K562 (cell line): ENCODE measurements around the gene SIDT1. TPM values are rescaled to one million over a fixed set of nuclear protein-coding genes. Genes with fewer than 3 reads are reported as not detected.

ENCODE experiments used
- ATAC-seq: fragments of 200-7000 bp; cut with Tn5 transposase; 3 replicates; pipeline ENCODE4 v1.9.1; 2020; ENCODE audit warnings: moderate library complexity
- BruUV-seq: library from RNA; stranded (reverse); fragments of 400-500 nt; replicated peaks from 2 replicates; lab custom pipeline; 2021; lab: Mats Ljungman, UMichigan
- CTCF ChIA-PET: fragments of 300-600 bp; formaldehyde crosslinking; extraction: SDS; loops from one replicate; lab custom pipeline; 2021; ENCODE audit warnings: low intra/inter-chr PET ratio; lab: Yijun Ruan, JAX
- POLR2A ChIA-PET: fragments of 300-600, 350-650 bp; sonication (Branson Sonifier 250); formaldehyde crosslinking; extraction: SDS; loops from one replicate; lab custom pipeline; 2021; ENCODE audit warnings: antibody characterized with exemption, inconsistent platforms; lab: Yijun Ruan, JAX
- DNase-seq, 4 experiments: peaks; one replicate each; pipeline versions ENCODE4 v3.0.0 to v3.0.0-alpha.2; 2011 to 2018; ENCODE audit warnings: low spot score in 3 of 4, mixed read lengths in 3 of 4; ENCODE audit errors: extremely low read depth in 1 of 4
- FAIRE-seq: peaks from 2 replicates; lab custom pipeline; 2011; peaks lifted over from hg19 to GRCh38; lab: Jason Lieb, UNC
- H2AFZ ChIP-seq: 2 replicates; pipeline ENCODE4 v1.6.0; 2011; ENCODE audit warnings: low read depth, low read length, control low read depth, inconsistent platforms
- H3K27ac ChIP-seq: fragments of 200-600 bp; 3 replicates; pipeline ENCODE4 v1.8.0; 2011; ENCODE audit warnings: low read depth, mild to moderate bottlenecking, control low read depth, inconsistent platforms, low read length, moderate library complexity, mixed read lengths; ENCODE audit errors: extremely low read depth
- H3K27me3 ChIP-seq, 2 experiments: fragments of 300-600 bp in 1 of 2; 2 replicates in 1 of 2; 3 replicates in 1 of 2; pipeline versions ENCODE4 v1.6.0 to v1.8.0; 2011; ENCODE audit warnings: inconsistent platforms in 2 of 2, low read length in 2 of 2, mild to moderate bottlenecking in 1 of 2, mixed read lengths in 1 of 2, moderate library complexity in 1 of 2; ENCODE audit not compliant: control insufficient read depth in 2 of 2, insufficient read depth in 2 of 2
- H3K36me3 ChIP-seq: fragments of 300-600 bp; 3 replicates; pipeline ENCODE4 v1.8.0; 2011; ENCODE audit warnings: mild to moderate bottlenecking, low read length, inconsistent platforms; ENCODE audit not compliant: control insufficient read depth, insufficient read depth
- H3K4me1 ChIP-seq, 2 experiments: fragments of 200-600 bp in 1 of 2; replicated peaks in 1 of 2; 2 replicates in 1 of 2; 3 replicates in 1 of 2; pipeline versions ENCODE4 v1.5.1 to v1.8.0; 2011; ENCODE audit warnings: inconsistent platforms in 2 of 2, low read length in 2 of 2, mild to moderate bottlenecking in 1 of 2, mixed read lengths in 1 of 2, moderate library complexity in 1 of 2; ENCODE audit not compliant: control insufficient read depth in 2 of 2, insufficient read depth in 2 of 2
- H3K4me2 ChIP-seq: 2 replicates; pipeline ENCODE4 v1.6.1; 2011; ENCODE audit warnings: low read length, control low read depth, inconsistent platforms, mixed read lengths; ENCODE audit not compliant: insufficient read depth
- H3K4me3 ChIP-seq: fragments of 200-600 bp; sonication (generic), shearing (Covaris generic); 2 replicates; pipeline ENCODE4 v1.5.1; 2016; ENCODE audit warnings: control low read depth, inconsistent platforms
- H3K79me2 ChIP-seq: fragments of 200-600 bp; 3 replicates; pipeline ENCODE4 v1.8.0; 2011; ENCODE audit warnings: low read length, inconsistent platforms; ENCODE audit not compliant: control insufficient read depth, insufficient read depth
- H3K9ac ChIP-seq, 2 experiments: 2 replicates each; pipeline versions ENCODE4 v1.6.0 to v1.6.1; 2011; ENCODE audit warnings: low read depth in 2 of 2, low read length in 2 of 2, control low read depth in 1 of 2, inconsistent platforms in 1 of 2, mild to moderate bottlenecking in 1 of 2, mixed read lengths in 1 of 2; ENCODE audit not compliant: insufficient read depth in 1 of 2
- H3K9me1 ChIP-seq: one replicate; pipeline ENCODE4 v1.6.0; 2011; ENCODE audit warnings: inconsistent platforms, mild to moderate bottlenecking, low read length, moderate library complexity; ENCODE audit not compliant: control insufficient read depth, insufficient read depth
- H3K9me3 ChIP-seq: replicated peaks from 2 replicates; pipeline ENCODE4 v1.5.1; 2011; ENCODE audit warnings: low read depth, low read length, inconsistent platforms; ENCODE audit not compliant: control insufficient read depth, insufficient read depth
- H4K20me1 ChIP-seq: replicated peaks from 2 replicates; pipeline ENCODE4 v1.6.1; 2011; ENCODE audit warnings: low read length, inconsistent platforms, mixed read lengths; ENCODE audit not compliant: control insufficient read depth, insufficient read depth
- C11orf30 ChIP-seq: fragments of 450-650 bp; IDR thresholded peaks from 2 replicates; pipeline ENCODE4 v1.6.1; 2016; ENCODE audit warnings: low read depth, mild to moderate bottlenecking
- GTF2B ChIP-seq: IDR thresholded peaks from 2 replicates; pipeline ENCODE4 v1.6.1; 2011; ENCODE audit not compliant: insufficient read length; ENCODE audit errors: extremely low read depth
- MAFF ChIP-seq: IDR thresholded peaks from 2 replicates; pipeline ENCODE4 v1.6.1; 2012; ENCODE audit warnings: low read length, improper control_type of control experiment
- MAFG ChIP-seq: fragments of 450-650 bp; conservative IDR thresholded peaks from 2 replicates; pipeline ENCODE4 v1.6.1; 2016; ENCODE audit warnings: missing genetic modification characterization, missing compliant biosample characterization
- MAFK ChIP-seq: IDR thresholded peaks from 2 replicates; pipeline ENCODE4 v1.6.1; 2011; ENCODE audit warnings: low read length, improper control_type of control experiment
- NFE2 ChIP-seq: IDR thresholded peaks from 2 replicates; pipeline ENCODE4 v1.6.1; 2014; ENCODE audit warnings: antibody characterized with exemption, low read depth
- NKRF ChIP-seq: fragments of 450-650 bp; IDR thresholded peaks from 2 replicates; pipeline ENCODE4 v1.6.1; 2016; ENCODE audit warnings: borderline replicate concordance
- PREB ChIP-seq: sonication (generic); formaldehyde crosslinking; IDR thresholded peaks from 2 replicates; pipeline ENCODE4 v1.8.1; 2023; ENCODE audit warnings: mild to moderate bottlenecking, missing genetic modification reagents
- ZEB2 ChIP-seq: fragments of 450-650 bp; IDR thresholded peaks from 2 replicates; pipeline ENCODE4 v1.6.1; 2016
- ZNF316 ChIP-seq: fragments of 450-650 bp; IDR thresholded peaks from 2 replicates; pipeline ENCODE4 v1.6.1; 2016
- WGBS: fragments of 100-300 bp; shearing (Covaris generic); methylation state at CpG from one replicate; pipeline ENCODE4 v1.1.6; 2016; ENCODE audit warnings: low coverage, mixed read lengths; ENCODE audit not compliant: insufficient coverage; ENCODE audit errors: missing lambda C conversion rate; 5-methylcytosine and 5-hydroxymethylcytosine counted together
- in situ Hi-C: fragments of 300-500 bp; cut with MboI; formaldehyde crosslinking; loops from 4 replicates; pipeline ENCODE4 v1.15.0; 2018; ENCODE audit warnings: inconsistent platforms, mixed read lengths
- intact Hi-C: fragments of 100-400 bp; cut with micrococcal nuclease; formaldehyde crosslinking; loops from 2 replicates; pipeline ENCODE4 v1.14.2; 2022
- polyA plus RNA-seq, 8 experiments: library from polyadenylated mRNA; depleted of rRNA in 4 of 8; stranded (reverse) in 5 of 8; unstranded in 3 of 8; fragments of >200 nt; fragmentation: Nextera tagmentation in 2 of 8; fragmentation: Illumina TruSeq in 1 of 8; extraction: Ambion mirVana in 2 of 8; extraction: Trizol in 1 of 8; gene quantifications; 2 replicates each; pipeline versions ENCODE4 v1.2.1 to v1.2.3, GENCODE V29; 2011 to 2014; ENCODE audit warnings: inconsistent platforms in 1 of 8, missing spikeins in 1 of 8
- total RNA-seq, 7 experiments: library from RNA; depleted of rRNA in 6 of 7; stranded (reverse); fragments of >200 nt in 6 of 7; fragmentation: Illumina TruSeq in 2 of 7; extraction: Trizol in 2 of 7; gene quantifications; 2 replicates each; pipeline versions ENCODE4 v1.2.1 to v1.2.3, GENCODE V29; 2011 to 2021; ENCODE audit warnings: low replicate concordance in 1 of 7

The SIDT1 gene
- total and polyA plus RNA-seq, 9 of the 15 experiments (the other 6 are each of a cell fraction or from before 2014, with no cell fraction given): not detected

- no TSS peak for BruUV-seq
- DNase-seq: peak in 1 of 4 experiments; percentile 6
- peak; percentile 84 for TF ChIP-seq C11orf30
- peak; percentile 84 for TF ChIP-seq MAFK
- no peak for TF ChIP-seq PREB (CRISPR knock-in tag)
- TF ChIP-seq ZNF316: peak; percentile 94
- TF ChIP-seq MAFG: peak; percentile 90
- TF ChIP-seq ZEB2: no peak
- TF ChIP-seq MAFF: peak; percentile 89
- TF ChIP-seq NFE2: peak; percentile 87
- no peak for TF ChIP-seq NKRF
- no peak for TF ChIP-seq GTF2B
- no peaks in the 10 kb centered on the region for H4K20me1 ChIP-seq
- WGBS: 32% methylated on average over 2 of the region's 2 CpGs
- H3K27me3 ChIP-seq: no peaks in the 10 kb centered on the region
- no peak overlapping the region for H3K4me2 ChIP-seq
- H3K9me1 ChIP-seq: no peaks in the 10 kb centered on the region
- H3K9ac ChIP-seq: no peak overlapping the region
- intact Hi-C loops: no loop called here
- no peaks in the 10 kb centered on the region for H3K4me1 ChIP-seq
- H3K79me2 ChIP-seq: no peaks in the 10 kb centered on the region
- H3K36me3 ChIP-seq: 0 out of 3 replicates have a peak, but pooled peaks cover 5% of the 10 kb centered on the region
- no peak overlapping the region for H3K4me3 ChIP-seq
- ChIA-PET CTCF (no interaction called here), POLR2A (interaction anchor here (0.9 kb wide), 1 partner anchor 8 kb away, joined by 3 read pairs; no protein-coding TSS in a partner anchor)
- ATAC-seq: no peak
- no peak overlapping the region for H3K27ac ChIP-seq
- FAIRE-seq: no peak
- in situ Hi-C loops: no loop called here
- no peak overlapping the region for H2AFZ ChIP-seq
- H3K9me3 ChIP-seq: no peaks in the 10 kb centered on the region
Observed at GRCh38 chr3:113501597-113501996, 30.8 kb upstream of the SIDT1 start.
